GM21737 (cell line): ENCODE results near the gene OR4K15.
"Not testable (repeated sequence)": the region's sequence is repeated elsewhere in the genome, so short reads cannot be mapped to it uniquely, and the experiment has no call there.

Experiments
- ATAC-seq: cut with Tn5 transposase; IDR thresholded peaks from one replicate; pipeline ENCODE4 v1.9.1; 2021; ENCODE audit warnings: mild to moderate bottlenecking, moderate library complexity; ENCODE audit not compliant: unreplicated experiment

OR4K15 gene

GRCh38 chr14:19975291-19975690, at the start of gene OR4K15:
Gene OR4K15 (plus strand): TSS chr14:19975591. CDS start chr14:19975591, 0 bp downstream.
- ATAC-seq = no peak

- no peak for ATAC-seq
Observed at GRCh38 chr14:19930617-19931016, 44.8 kb upstream of the OR4K15 start, which contains the start of gene OR4K1. Gene OR4K1 (plus strand): TSS chr14:19930917. CDS start chr14:19935667, 4,750 bp downstream.

DNA sequence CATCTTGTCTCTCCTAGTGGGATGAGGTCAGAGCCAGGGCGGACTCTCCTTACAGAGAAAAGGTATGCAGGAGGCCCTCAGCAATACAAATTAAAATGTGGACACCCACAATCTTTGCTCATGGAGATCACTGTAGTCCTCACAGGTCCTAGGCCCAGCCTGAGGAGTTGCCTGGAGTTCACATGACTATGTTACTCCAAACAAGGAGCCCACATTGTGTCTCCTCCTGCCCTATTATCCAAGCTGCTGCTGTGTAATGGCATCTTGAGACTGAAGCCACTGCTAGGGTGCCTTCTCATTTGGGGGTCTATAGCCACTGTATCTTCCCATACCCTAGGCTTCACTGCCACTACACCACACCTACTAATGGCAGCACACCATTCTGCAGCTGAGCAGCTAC, 33.7 kb upstream of the OR4K15 start:
- ATAC-seq = no peak

DNA sequence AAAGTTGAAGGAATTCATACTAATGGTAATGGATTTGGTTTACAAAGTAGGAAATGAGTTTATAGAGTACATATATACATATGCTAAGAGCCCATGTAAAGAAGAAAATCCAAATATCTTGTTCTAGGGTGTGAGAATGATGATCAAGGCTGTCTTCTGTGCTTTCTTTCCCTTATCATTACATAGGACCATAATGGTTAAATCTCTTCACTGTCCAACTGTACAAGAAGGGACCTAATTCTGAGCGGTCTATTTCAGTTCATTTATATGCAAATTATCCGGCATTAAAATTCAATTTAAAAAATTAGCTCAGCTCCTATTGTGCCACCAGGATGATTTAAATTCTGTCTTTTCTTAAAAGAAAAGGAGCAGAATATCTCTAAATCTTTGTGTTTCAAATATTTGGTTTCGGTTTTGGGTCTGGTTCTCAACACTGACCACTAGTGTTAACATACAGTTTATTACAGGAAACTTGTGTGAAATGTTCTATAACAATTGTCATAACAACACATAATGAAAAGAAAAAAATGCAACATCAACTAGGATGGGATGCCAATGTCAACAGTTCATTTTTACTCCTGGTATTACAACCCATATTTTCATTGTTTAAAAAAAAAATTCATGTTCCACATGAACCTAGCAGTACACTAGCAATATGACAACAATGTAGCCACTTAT, 27.8 kb upstream of the OR4K15 start:
- no peak for ATAC-seq

DNA sequence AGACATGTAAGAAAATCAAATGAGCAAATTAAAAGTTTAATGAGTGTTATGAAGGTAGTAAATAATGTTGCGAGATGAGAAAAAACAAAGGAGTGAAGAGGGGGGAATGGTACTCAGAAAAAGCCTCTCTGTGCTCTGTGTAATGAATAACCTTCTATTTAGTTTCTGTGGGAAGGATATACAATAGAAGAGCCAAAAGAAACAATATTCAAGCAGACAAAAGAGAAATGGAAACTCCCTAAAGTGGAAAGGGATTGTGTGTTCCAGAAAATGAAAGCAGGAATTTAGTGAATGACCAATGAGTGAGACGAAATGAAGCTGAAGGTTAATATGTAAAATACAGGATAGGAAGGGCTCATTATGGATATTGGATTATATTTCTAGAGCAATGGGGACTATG, 26.2 kb upstream of the OR4K15 start:
- no peak for ATAC-seq

GRCh38 chr14:19969735-19970134, 5.7 kb upstream of the OR4K15 start:
- ATAC-seq = not testable (repeated sequence)

GRCh38 chr14:19974844-19975243, 547 bp upstream of the OR4K15 start:
- no peak for ATAC-seq

DNA sequence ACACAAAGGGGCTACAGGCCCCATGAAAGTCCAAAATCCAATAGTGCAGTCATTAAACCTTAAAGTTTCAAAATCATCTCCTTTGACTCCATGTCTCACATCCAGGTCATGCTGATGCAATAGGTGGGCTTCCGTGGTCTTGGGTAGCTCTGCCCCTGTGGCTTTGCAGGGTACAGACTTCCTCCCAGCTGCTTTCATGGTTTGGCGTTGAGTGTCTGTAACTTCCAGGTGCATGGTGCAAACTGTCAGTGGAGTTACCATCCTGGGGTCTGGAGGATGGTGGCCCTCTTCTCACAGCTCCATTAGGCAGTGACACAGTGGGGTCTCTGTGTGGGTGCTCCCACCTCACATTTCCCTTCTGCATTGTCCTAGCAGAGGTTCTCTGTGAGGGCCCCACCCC, 18.0 kb downstream of the OR4K15 start:
- no peak for ATAC-seq

DNA sequence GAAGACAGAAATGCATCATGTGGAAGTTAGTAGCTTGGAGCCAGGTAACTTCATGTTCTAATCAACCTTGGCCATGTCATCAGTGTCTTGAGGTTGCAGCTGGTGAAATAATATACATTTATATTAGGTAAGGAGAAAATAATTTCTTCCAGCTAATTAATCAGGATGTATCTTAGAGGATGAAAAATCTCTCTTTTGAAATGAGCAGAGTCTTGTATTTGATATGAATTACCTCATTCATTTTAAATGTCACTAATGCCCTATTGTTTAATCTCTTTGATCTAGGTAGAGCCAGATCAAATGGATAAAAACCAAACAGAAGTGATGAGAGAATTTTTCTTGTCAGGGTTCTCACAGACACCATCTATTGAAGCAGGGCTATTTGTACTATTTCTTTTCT, 26.5 kb downstream of the OR4K15 start, which contains the start of gene OR4Q2:
Gene OR4Q2, plus strand, starts transcription at position 301 of the 400 bp plus-strand sequence.
- no peak for ATAC-seq

DNA sequence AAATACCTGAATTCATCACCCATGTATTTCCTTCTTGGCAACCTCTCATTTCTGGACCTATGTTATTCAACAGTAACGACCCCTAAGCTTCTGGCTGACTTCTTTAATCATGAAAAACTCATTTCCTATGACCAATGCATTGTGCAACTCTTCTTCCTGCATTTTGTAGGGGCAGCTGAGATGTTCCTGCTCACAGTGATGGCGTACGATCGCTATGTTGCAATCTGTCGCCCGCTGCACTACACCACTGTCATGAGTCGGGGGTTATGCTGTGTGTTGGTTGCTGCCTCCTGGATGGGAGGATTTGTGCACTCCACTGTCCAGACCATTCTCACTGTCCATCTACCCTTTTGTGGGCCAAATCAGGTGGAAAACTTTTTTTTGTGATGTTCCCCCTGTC, 26.9 kb downstream of the OR4K15 start:
- no peak for ATAC-seq

DNA sequence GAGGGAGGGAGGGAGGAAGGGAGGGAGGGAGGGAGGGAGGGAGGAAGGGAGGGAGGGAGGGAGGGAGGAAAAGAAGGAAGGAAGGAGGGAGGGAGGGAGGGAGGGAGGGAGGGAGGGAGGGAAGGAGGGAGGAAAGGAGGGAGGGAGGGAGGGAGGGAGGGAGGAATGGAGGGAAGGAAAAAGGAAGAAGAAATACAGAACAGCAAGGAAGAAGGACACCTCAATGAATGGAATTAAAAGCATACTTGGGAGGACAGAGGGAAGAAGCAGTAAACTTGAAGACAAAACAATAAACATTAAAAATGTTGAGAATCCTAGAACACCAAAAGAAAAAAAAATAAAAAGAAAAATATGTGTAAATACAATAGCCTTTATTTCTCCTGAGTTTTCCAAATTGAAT, 32.8 kb downstream of the OR4K15 start:
- no peak for ATAC-seq

- no peak for ATAC-seq
Observed at GRCh38 chr14:20019257-20019865, 44.0 kb downstream of the OR4K15 start, which contains the start of gene OR4K14. Gene OR4K14 (minus strand): TSS chr14:20019307. CDS start chr14:20015193, 4,114 bp downstream.
